Measurements from ENCODE around the gene ADCYAP1R1.

DNA sequence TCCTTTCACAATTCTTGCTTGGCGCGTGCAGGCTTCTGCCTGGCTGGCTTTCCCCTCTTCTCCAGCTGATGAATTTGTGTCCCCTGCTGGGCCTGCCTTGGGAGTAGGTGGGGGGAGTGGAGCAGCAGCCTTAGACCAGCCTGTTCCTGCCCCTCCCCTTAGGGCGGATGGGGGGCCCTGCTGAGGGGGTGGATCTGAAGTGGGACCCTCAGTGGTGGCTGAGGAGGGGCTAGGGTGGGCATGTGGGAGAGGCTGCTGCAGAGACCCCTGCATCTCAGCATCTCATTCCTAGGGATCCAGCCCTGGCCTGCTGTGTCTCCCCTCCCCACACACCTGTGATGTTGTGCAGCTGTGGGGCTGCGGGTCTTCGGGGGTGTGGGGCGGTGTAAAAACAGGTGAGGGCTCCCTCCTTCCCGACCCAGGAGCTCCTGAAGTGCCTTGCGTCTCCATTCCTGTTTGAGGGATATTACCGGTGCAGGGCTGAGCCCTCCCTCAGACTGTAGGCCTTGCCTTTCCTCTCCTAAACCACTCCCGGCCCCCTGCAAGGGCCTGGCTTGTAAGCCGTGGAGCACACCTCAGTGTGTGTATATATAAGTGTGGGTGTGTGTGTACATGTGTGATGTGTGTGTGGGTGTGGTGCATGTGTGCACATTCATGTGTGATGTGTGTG is 24.7 kb downstream of the ADCYAP1R1 start:
- TF ChIP-seq, protein P1, sequence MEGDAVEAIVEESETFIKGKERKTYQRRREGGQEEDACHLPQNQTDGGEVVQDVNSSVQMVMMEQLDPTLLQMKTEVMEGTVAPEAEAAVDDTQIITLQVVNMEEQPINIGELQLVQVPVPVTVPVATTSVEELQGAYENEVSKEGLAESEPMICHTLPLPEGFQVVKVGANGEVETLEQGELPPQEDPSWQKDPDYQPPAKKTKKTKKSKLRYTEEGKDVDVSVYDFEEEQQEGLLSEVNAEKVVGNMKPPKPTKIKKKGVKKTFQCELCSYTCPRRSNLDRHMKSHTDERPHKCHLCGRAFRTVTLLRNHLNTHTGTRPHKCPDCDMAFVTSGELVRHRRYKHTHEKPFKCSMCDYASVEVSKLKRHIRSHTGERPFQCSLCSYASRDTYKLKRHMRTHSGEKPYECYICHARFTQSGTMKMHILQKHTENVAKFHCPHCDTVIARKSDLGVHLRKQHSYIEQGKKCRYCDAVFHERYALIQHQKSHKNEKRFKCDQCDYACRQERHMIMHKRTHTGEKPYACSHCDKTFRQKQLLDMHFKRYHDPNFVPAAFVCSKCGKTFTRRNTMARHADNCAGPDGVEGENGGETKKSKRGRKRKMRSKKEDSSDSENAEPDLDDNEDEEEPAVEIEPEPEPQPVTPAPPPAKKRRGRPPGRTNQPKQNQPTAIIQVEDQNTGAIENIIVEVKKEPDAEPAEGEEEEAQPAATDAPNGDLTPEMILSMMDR (IDR thresholded peaks at IDR 0.05), result no peak
- no peak for TF ChIP-seq POLR2A (IDR thresholded peaks at IDR 0.05)

Measured in right lobe of liver (tissue), 4 donors.